Subcutaneous abdominal adipose tissue (tissue), 5 donors: ENCODE results near the gene OFD1.

Source experiments
- H3K27ac ChIP-seq: one replicate; pipeline ENCODE4 v1.7.0; 2013; ENCODE audit warnings: low read depth, mild to moderate bottlenecking, inconsistent platforms, low read length, moderate library complexity
- H3K27me3 ChIP-seq, 5 donors: one replicate each; pipeline ENCODE4 v1.7.0; 2013; ENCODE audit warnings: low read length in 5 of 5, inconsistent platforms in 1 of 5; ENCODE audit not compliant: control insufficient read depth in 5 of 5, insufficient read depth in 4 of 5
- H3K36me3 ChIP-seq, 5 donors: one replicate each; pipeline ENCODE4 v1.7.0; 2013; ENCODE audit warnings: low read length in 5 of 5; ENCODE audit not compliant: control insufficient read depth in 5 of 5, insufficient read depth in 5 of 5
- H3K4me1 ChIP-seq, 5 donors: one replicate each; pipeline ENCODE4 v1.7.0; 2013; ENCODE audit warnings: low read length in 5 of 5, mild to moderate bottlenecking in 3 of 5, moderate library complexity in 1 of 5; ENCODE audit not compliant: control insufficient read depth in 5 of 5, insufficient read depth in 5 of 5
- H3K4me3 ChIP-seq, 5 donors: one replicate each; pipeline ENCODE4 v1.7.0; 2013; ENCODE audit warnings: low read length in 5 of 5, low read depth in 1 of 5
- H3K9ac ChIP-seq, 5 donors: one replicate each; pipeline ENCODE4 v1.7.0; 2013; ENCODE audit warnings: low read length in 5 of 5, mild to moderate bottlenecking in 4 of 5, moderate library complexity in 3 of 5
- H3K9me3 ChIP-seq, 5 donors: one replicate each; pipeline ENCODE4 v1.7.0; 2013; ENCODE audit warnings: low read length in 5 of 5; ENCODE audit not compliant: control insufficient read depth in 5 of 5
- donor health status: healthy.
- donor health status: healthy.
- donor health status: healthy.
- donor health status: healthy.
- donor health status: healthy.

The OFD1 gene

GRCh38 chrX:13778916-13779315 lies 44.4 kb downstream of the OFD1 start:
- H3K4me1 ChIP-seq, result no peaks in the 10 kb centered on the region
- H3K9me3 ChIP-seq, result no peaks in the 10 kb centered on the region
- H3K36me3 ChIP-seq, result peaks cover 4 to 16% (median 13%) of the 10 kb centered on the region in 5 donors
- no peak overlapping the region for H3K9ac ChIP-seq
- H3K4me3 ChIP-seq, result no peak overlapping the region
- H3K27me3 ChIP-seq, result peaks cover 0 to 14% (median 8%) of the 10 kb centered on the region in 5 donors
- no peak overlapping the region for H3K27ac ChIP-seq

- Histone ChIP-seq H3K9ac (no peak overlapping the region), H3K4me3 (no peak overlapping the region), H3K4me1 (no peaks in the 10 kb centered on the region), H3K36me3 (peaks cover 2 to 5% (median 3%) of the 10 kb centered on the region in 5 donors), H3K9me3 (no peaks in the 10 kb centered on the region), H3K27ac (no peak overlapping the region), H3K27me3 (peaks cover 0 to 19% (median 13%) of the 10 kb centered on the region in 5 donors)
Observed at GRCh38 chrX:13780868-13781427, 46.4 kb downstream of the OFD1 start.

- no peaks in the 10 kb centered on the region for H3K36me3 ChIP-seq
- no peak overlapping the region for H3K9ac ChIP-seq
- H3K4me1 ChIP-seq, result no peaks in the 10 kb centered on the region
- H3K9me3 ChIP-seq, result no peaks in the 10 kb centered on the region
- no peak overlapping the region for H3K4me3 ChIP-seq
- H3K27ac ChIP-seq, result no peak overlapping the region
- H3K27me3 ChIP-seq, result peaks cover 2 to 23% (median 10%) of the 10 kb centered on the region in 5 donors
Observed at GRCh38 chrX:13786048-13786447, 51.5 kb downstream of the OFD1 start.

GRCh38 chrX:13790206-13791131 lies 55.9 kb downstream of the OFD1 start:
- no peak overlapping the region for H3K27ac ChIP-seq
- no peaks in the 10 kb centered on the region for H3K4me1 ChIP-seq
- H3K36me3 ChIP-seq, result no peaks in the 10 kb centered on the region
- peaks cover 2 to 15% (median 5%) of the 10 kb centered on the region in 5 donors for H3K27me3 ChIP-seq
- H3K9me3 ChIP-seq, result no peaks in the 10 kb centered on the region
- no peak overlapping the region for H3K9ac ChIP-seq
- no peak overlapping the region for H3K4me3 ChIP-seq

- H3K9ac ChIP-seq, result no peak overlapping the region
- H3K27me3 ChIP-seq, result peaks cover 1 to 8% (median 2%) of the 10 kb centered on the region in 5 donors
- H3K4me1 ChIP-seq, result no peaks in the 10 kb centered on the region
- no peaks in the 10 kb centered on the region for H3K36me3 ChIP-seq
- no peaks in the 10 kb centered on the region for H3K9me3 ChIP-seq
- H3K27ac ChIP-seq, result no peak overlapping the region
- no peak overlapping the region for H3K4me3 ChIP-seq
Observed at GRCh38 chrX:13791145-13791544, 56.6 kb downstream of the OFD1 start.

GRCh38 chrX:13791559-13791958 lies 57.0 kb downstream of the OFD1 start:
- Histone ChIP-seq H3K27ac (no peak overlapping the region), H3K27me3 (peaks cover 0 to 7% (median 2%) of the 10 kb centered on the region in 5 donors), H3K4me1 (no peaks in the 10 kb centered on the region), H3K9ac (no peak overlapping the region), H3K9me3 (no peaks in the 10 kb centered on the region), H3K4me3 (no peak overlapping the region), H3K36me3 (no peaks in the 10 kb centered on the region)

- H3K36me3 ChIP-seq, result no peaks in the 10 kb centered on the region
- no peaks in the 10 kb centered on the region for H3K4me1 ChIP-seq
- no peak overlapping the region for H3K4me3 ChIP-seq
- H3K27ac ChIP-seq, result no peak overlapping the region
- H3K27me3 ChIP-seq, result peaks cover 0 to 18% (median 8%) of the 10 kb centered on the region in 5 donors
- H3K9ac ChIP-seq, result no peak overlapping the region
- no peaks in the 10 kb centered on the region for H3K9me3 ChIP-seq
Observed at GRCh38 chrX:13793897-13794296, 59.3 kb downstream of the OFD1 start.

- Histone ChIP-seq H3K27me3 (peaks cover 0 to 18% (median 5%) of the 10 kb centered on the region in 5 donors), H3K27ac (no peak overlapping the region), H3K4me3 (no peak overlapping the region), H3K9ac (no peak overlapping the region), H3K9me3 (no peaks in the 10 kb centered on the region), H3K4me1 (no peaks in the 10 kb centered on the region), H3K36me3 (no peaks in the 10 kb centered on the region)
Observed at GRCh38 chrX:13794417-13794816, 59.9 kb downstream of the OFD1 start.

GRCh38 chrX:13797512-13797911 lies 63.0 kb downstream of the OFD1 start:
- Histone ChIP-seq H3K36me3 (no peaks in the 10 kb centered on the region), H3K4me1 (no peaks in the 10 kb centered on the region), H3K27ac (no peak overlapping the region), H3K9me3 (peaks cover 0 to 4% (median 4%) of the 10 kb centered on the region in 5 donors), H3K27me3 (peaks cover 0 to 25% (median 5%) of the 10 kb centered on the region in 5 donors), H3K9ac (no peak overlapping the region), H3K4me3 (no peak overlapping the region)

- no peak overlapping the region for H3K9ac ChIP-seq
- H3K9me3 ChIP-seq, result peaks cover 0 to 4% (median 4%) of the 10 kb centered on the region in 5 donors
Observed at GRCh38 chrX:13798184-13798583, 63.6 kb downstream of the OFD1 start.

More at GRCh38 chrX:13798184-13798583, 63.6 kb downstream of the OFD1 start:
- H3K36me3 ChIP-seq, result no peaks in the 10 kb centered on the region
- no peak overlapping the region for H3K27ac ChIP-seq
- no peak overlapping the region for H3K4me3 ChIP-seq
- no peaks in the 10 kb centered on the region for H3K4me1 ChIP-seq
- H3K27me3 ChIP-seq, result peaks cover 0 to 25% (median 5%) of the 10 kb centered on the region in 5 donors
